Liver (tissue), 9 donors: ENCODE data around the gene ABCA9. TPM values are rescaled to one million over a fixed set of nuclear protein-coding genes. Genes with fewer than 3 reads are reported as not detected.

Experiments
- DNase-seq: peaks from one replicate; pipeline ENCODE4 v3.0.0-alpha.2; 2017; ENCODE audit warnings: low spot score
- H3K27ac ChIP-seq, 2 donors: one replicate each; pipeline ENCODE4 v1.7.0; 2013; ENCODE audit warnings: inconsistent platforms in 2 of 2, low read length in 2 of 2, control low read depth in 1 of 2, low read depth in 1 of 2, mild to moderate bottlenecking in 1 of 2
- H3K27me3 ChIP-seq, 4 donors: one replicate each; pipeline versions ENCODE4 v1.6.1 to v1.7.0; 2013; ENCODE audit warnings: low read length in 3 of 4, inconsistent platforms in 1 of 4, mild to moderate bottlenecking in 1 of 4, moderate library complexity in 1 of 4; ENCODE audit not compliant: control insufficient read depth in 4 of 4, insufficient read depth in 4 of 4
- H3K36me3 ChIP-seq, 4 donors: one replicate each; pipeline versions ENCODE4 v1.6.1 to v1.7.0; 2013; ENCODE audit warnings: low read length in 3 of 4, mild to moderate bottlenecking in 3 of 4, low read depth in 1 of 4, moderate library complexity in 1 of 4; ENCODE audit not compliant: control insufficient read depth in 4 of 4, insufficient read depth in 3 of 4
- H3K4me1 ChIP-seq, 4 donors: one replicate each; pipeline versions ENCODE4 v1.6.1 to v1.7.0; 2013; ENCODE audit warnings: low read length in 3 of 4, mild to moderate bottlenecking in 3 of 4, moderate library complexity in 1 of 4; ENCODE audit not compliant: control insufficient read depth in 4 of 4, insufficient read depth in 4 of 4
- H3K4me3 ChIP-seq, 3 donors: one replicate each; pipeline versions ENCODE4 v1.6.1 to v1.7.0; 2013; ENCODE audit warnings: low read length in 3 of 3, control low read depth in 1 of 3, low read depth in 1 of 3, mild to moderate bottlenecking in 1 of 3
- H3K9ac ChIP-seq, 2 donors: one replicate each; pipeline ENCODE4 v1.7.0; 2013; ENCODE audit warnings: low read length in 2 of 2, mild to moderate bottlenecking in 2 of 2, moderate library complexity in 2 of 2, control low read depth in 1 of 2, low read depth in 1 of 2
- H3K9me3 ChIP-seq, 4 donors: one replicate each; pipeline versions ENCODE4 v1.6.1 to v1.7.0; 2013; ENCODE audit warnings: low read length in 3 of 4; ENCODE audit not compliant: control insufficient read depth in 4 of 4
- FOXA2 ChIP-seq: IDR thresholded peaks from 2 replicates; pipeline ENCODE4 v1.6.1; 2016; ENCODE audit warnings: antibody characterized with exemption
- GABPA ChIP-seq, 2 donors: IDR thresholded peaks in 1 of 2; conservative IDR thresholded peaks in 1 of 2; 2 replicates each; pipeline ENCODE4 v1.6.1; 2016; ENCODE audit warnings: antibody characterized with exemption in 2 of 2, mild to moderate bottlenecking in 1 of 2, moderate library complexity in 1 of 2
- HNF4A ChIP-seq, 2 donors: conservative IDR thresholded peaks; 2 replicates each; pipeline ENCODE4 v1.6.1; 2016; ENCODE audit warnings: antibody characterized with exemption in 2 of 2, mild to moderate bottlenecking in 2 of 2
- HNF4G ChIP-seq: IDR thresholded peaks from 2 replicates; pipeline ENCODE4 v1.6.1; 2016; ENCODE audit warnings: antibody characterized with exemption
- JUND ChIP-seq, 2 donors: IDR thresholded peaks; 2 replicates each; pipeline ENCODE4 v1.6.1; 2016; ENCODE audit warnings: antibody characterized with exemption in 2 of 2
- NR2F2 ChIP-seq: IDR thresholded peaks from 2 replicates; pipeline ENCODE4 v1.6.1; 2016; ENCODE audit warnings: antibody characterized with exemption
- RAD21 ChIP-seq, 2 donors: IDR thresholded peaks; 2 replicates each; pipeline ENCODE4 v1.6.1; 2016; ENCODE audit warnings: antibody characterized with exemption in 2 of 2, mild to moderate bottlenecking in 2 of 2
- RXRA ChIP-seq, 2 donors: IDR thresholded peaks; 2 replicates each; pipeline ENCODE4 v1.6.1; 2017 to 2018; ENCODE audit warnings: antibody characterized with exemption in 2 of 2, mild to moderate bottlenecking in 1 of 2
- YY1 ChIP-seq: IDR thresholded peaks from 2 replicates; pipeline ENCODE4 v1.6.1; 2016; ENCODE audit warnings: antibody characterized with exemption, mild to moderate bottlenecking
- WGBS: extraction: QIAGEN DNeasy Blood & Tissue Kit; methylation state at CpG from one replicate; pipeline ENCODE4 v1.1.7; 2013; 5-methylcytosine and 5-hydroxymethylcytosine counted together
- polyA plus RNA-seq, 2 donors: library from polyadenylated mRNA; stranded (reverse) in 1 of 2; unstranded in 1 of 2; fragments of 200-250 nt in 1 of 2; fragments of >200 nt in 1 of 2; fragmentation: Nextera tagmentation in 1 of 2; extraction: Ambion mirVana in 1 of 2; gene quantifications; one replicate each; pipeline versions ENCODE4 v1.2.1 to v1.2.3, GENCODE V29; 2013 to 2015
- total RNA-seq, 2 donors: library from RNA; depleted of rRNA; stranded (reverse); fragments of >200 nt; gene quantifications; one replicate each; pipeline ENCODE4 v1.2.3, GENCODE V29; 2014
- TF ChIP-seq, protein P1 (sequence below): IDR thresholded peaks from 2 replicates; pipeline ENCODE4 v1.6.1; 2016; ENCODE audit warnings: antibody characterized with exemption
- TF ChIP-seq, protein P2 (sequence below): IDR thresholded peaks from 2 replicates; pipeline ENCODE4 v1.6.1; 2016; ENCODE audit warnings: antibody characterized with exemption, mild to moderate bottlenecking
- TF ChIP-seq, protein P3 (sequence below): IDR thresholded peaks from 2 replicates; pipeline ENCODE4 v1.6.1; 2016; ENCODE audit warnings: antibody characterized with exemption
- TF ChIP-seq, protein P4 (sequence below): IDR thresholded peaks from 2 replicates; pipeline ENCODE4 v1.6.1; 2016; ENCODE audit warnings: antibody characterized with exemption
- TF ChIP-seq, protein P5 (sequence below): fragments of 150-350 bp; IDR thresholded peaks from 2 replicates; pipeline ENCODE4 v1.5.1; 2017; ENCODE audit warnings: improper control_type of control experiment, low read depth, low read length; ENCODE audit not compliant: missing input control
- donor health status: healthy.
- donor health status: healthy.
- donor health status: healthy.
- donor health status: healthy.
- donor health status: healthy.

Gene ABCA9
- total and polyA plus RNA-seq, 4 donors: 1.4 to 18.9 (median 5.9) TPM

DNA sequence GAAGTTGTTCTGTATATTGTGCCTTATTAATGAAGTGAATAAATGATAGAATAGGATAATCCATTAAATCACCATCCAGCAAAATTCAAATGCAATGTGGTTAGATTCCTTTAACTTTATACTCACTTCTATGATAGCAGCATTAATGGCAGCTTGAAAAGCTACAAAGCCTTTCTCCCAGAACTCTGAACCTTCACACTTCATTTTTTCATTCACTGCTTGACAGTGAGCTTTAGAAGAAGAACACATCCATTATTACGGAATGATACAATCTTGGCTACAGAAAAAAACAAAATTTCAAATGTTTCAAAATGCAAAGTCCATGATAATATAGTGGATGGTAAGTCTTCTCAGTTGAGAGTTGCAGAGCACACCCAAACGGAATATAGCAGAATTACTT, 16.4 kb downstream of the ABCA9 start:
- 96% methylated on average over 2 of the region's 2 CpGs for WGBS
- Histone ChIP-seq H3K9me3 (no peaks in the 10 kb centered on the region), H3K36me3 (peaks cover 0 to 18% (median 9%) of the 10 kb centered on the region in 4 donors), H3K27ac (no peak overlapping the region), H3K9ac (no peak overlapping the region), H3K4me3 (no peak overlapping the region), H3K4me1 (peaks cover 3 to 15% (median 8%) of the 10 kb centered on the region in 4 donors), H3K27me3 (no peaks in the 10 kb centered on the region)
- TF ChIP-seq, protein P1, sequence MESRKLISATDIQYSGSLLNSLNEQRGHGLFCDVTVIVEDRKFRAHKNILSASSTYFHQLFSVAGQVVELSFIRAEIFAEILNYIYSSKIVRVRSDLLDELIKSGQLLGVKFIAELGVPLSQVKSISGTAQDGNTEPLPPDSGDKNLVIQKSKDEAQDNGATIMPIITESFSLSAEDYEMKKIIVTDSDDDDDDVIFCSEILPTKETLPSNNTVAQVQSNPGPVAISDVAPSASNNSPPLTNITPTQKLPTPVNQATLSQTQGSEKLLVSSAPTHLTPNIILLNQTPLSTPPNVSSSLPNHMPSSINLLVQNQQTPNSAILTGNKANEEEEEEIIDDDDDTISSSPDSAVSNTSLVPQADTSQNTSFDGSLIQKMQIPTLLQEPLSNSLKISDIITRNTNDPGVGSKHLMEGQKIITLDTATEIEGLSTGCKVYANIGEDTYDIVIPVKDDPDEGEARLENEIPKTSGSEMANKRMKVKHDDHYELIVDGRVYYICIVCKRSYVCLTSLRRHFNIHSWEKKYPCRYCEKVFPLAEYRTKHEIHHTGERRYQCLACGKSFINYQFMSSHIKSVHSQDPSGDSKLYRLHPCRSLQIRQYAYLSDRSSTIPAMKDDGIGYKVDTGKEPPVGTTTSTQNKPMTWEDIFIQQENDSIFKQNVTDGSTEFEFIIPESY: no peak
- TF ChIP-seq GABPA (IDR thresholded peaks at IDR 0.05 in 1 of 2, conservative IDR thresholded peaks at IDR 0.05 in 1 of 2) (no peak), NR2F2 (no peak), FOXA2 (no peak)
- TF ChIP-seq, protein P2, sequence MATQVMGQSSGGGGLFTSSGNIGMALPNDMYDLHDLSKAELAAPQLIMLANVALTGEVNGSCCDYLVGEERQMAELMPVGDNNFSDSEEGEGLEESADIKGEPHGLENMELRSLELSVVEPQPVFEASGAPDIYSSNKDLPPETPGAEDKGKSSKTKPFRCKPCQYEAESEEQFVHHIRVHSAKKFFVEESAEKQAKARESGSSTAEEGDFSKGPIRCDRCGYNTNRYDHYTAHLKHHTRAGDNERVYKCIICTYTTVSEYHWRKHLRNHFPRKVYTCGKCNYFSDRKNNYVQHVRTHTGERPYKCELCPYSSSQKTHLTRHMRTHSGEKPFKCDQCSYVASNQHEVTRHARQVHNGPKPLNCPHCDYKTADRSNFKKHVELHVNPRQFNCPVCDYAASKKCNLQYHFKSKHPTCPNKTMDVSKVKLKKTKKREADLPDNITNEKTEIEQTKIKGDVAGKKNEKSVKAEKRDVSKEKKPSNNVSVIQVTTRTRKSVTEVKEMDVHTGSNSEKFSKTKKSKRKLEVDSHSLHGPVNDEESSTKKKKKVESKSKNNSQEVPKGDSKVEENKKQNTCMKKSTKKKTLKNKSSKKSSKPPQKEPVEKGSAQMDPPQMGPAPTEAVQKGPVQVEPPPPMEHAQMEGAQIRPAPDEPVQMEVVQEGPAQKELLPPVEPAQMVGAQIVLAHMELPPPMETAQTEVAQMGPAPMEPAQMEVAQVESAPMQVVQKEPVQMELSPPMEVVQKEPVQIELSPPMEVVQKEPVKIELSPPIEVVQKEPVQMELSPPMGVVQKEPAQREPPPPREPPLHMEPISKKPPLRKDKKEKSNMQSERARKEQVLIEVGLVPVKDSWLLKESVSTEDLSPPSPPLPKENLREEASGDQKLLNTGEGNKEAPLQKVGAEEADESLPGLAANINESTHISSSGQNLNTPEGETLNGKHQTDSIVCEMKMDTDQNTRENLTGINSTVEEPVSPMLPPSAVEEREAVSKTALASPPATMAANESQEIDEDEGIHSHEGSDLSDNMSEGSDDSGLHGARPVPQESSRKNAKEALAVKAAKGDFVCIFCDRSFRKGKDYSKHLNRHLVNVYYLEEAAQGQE: no peak
- no peak for DNase-seq

DNA sequence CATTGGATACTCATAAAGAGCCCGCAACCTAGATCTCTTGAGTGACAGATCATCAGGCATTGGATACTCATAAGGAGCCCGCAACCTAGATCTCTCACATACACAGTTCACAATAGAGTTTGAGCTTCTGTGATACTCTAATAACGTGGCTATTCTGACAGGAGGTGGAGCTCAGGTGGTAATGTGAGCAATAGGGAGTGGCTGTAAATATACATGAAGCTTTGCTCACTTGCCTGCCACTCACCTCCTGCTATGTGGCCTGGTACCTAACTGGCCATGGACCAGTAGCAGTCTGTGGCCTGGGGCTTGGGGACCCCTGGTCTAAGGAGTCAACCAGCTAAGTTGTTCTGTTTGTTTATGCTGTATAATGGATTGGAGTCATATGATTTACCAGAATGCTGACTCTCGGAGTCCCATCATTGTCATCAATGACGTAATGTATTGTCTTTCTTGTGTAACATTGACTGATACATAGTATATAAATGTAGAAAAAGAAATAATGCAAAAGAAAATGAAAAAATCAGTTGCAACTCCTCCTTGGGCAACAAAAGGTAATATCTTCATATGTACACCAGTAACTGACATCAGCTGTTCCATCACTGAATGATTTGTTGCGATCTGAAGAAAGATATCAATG, 17.5 kb downstream of the ABCA9 start:
- no peaks in the 10 kb centered on the region for H3K27me3 ChIP-seq
- 93% methylated on average over 6 of the region's 6 CpGs for WGBS
- H3K9me3 ChIP-seq: no peaks in the 10 kb centered on the region
- TF ChIP-seq, protein P3, sequence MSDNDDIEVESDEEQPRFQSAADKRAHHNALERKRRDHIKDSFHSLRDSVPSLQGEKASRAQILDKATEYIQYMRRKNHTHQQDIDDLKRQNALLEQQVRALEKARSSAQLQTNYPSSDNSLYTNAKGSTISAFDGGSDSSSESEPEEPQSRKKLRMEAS: no peak
- TF ChIP-seq, protein P4, sequence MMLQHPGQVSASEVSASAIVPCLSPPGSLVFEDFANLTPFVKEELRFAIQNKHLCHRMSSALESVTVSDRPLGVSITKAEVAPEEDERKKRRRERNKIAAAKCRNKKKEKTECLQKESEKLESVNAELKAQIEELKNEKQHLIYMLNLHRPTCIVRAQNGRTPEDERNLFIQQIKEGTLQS: no peak
- TF ChIP-seq RXRA (IDR thresholded peaks at IDR 0.05) (no peak), RAD21 (IDR thresholded peaks at IDR 0.05) (no peak), HNF4A (conservative IDR thresholded peaks at IDR 0.05) (no peak), HNF4G (no peak), JUND (IDR thresholded peaks at IDR 0.05) (no peak), YY1 (no peak)
- TF ChIP-seq, protein P2: no peak
- TF ChIP-seq, protein P5, sequence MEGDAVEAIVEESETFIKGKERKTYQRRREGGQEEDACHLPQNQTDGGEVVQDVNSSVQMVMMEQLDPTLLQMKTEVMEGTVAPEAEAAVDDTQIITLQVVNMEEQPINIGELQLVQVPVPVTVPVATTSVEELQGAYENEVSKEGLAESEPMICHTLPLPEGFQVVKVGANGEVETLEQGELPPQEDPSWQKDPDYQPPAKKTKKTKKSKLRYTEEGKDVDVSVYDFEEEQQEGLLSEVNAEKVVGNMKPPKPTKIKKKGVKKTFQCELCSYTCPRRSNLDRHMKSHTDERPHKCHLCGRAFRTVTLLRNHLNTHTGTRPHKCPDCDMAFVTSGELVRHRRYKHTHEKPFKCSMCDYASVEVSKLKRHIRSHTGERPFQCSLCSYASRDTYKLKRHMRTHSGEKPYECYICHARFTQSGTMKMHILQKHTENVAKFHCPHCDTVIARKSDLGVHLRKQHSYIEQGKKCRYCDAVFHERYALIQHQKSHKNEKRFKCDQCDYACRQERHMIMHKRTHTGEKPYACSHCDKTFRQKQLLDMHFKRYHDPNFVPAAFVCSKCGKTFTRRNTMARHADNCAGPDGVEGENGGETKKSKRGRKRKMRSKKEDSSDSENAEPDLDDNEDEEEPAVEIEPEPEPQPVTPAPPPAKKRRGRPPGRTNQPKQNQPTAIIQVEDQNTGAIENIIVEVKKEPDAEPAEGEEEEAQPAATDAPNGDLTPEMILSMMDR: no peak
- DNase-seq: no peak
- H3K27ac ChIP-seq: no peak overlapping the region
- H3K9ac ChIP-seq: no peak overlapping the region
- H3K4me3 ChIP-seq: no peak overlapping the region
- H3K36me3 ChIP-seq: peaks cover 0 to 18% (median 9%) of the 10 kb centered on the region in 4 donors
- peaks cover 3 to 13% (median 8%) of the 10 kb centered on the region in 4 donors for H3K4me1 ChIP-seq
